D721Med (cell line): Measurements from ENCODE around the gene NRDE2.
"Not testable (repeated sequence)": the region's sequence is repeated elsewhere in the genome, so short reads cannot be mapped to it uniquely, and the experiment has no call there.

ENCODE experiments used
- DNase-seq: peaks from one replicate; pipeline ENCODE4 v3.0.0; 2011; ENCODE audit warnings: low spot score; ENCODE audit not compliant: insufficient read length
- FAIRE-seq: peaks from 2 replicates; lab custom pipeline; 2011; peaks lifted over from hg19 to GRCh38; lab: Jason Lieb, UNC
- TF ChIP-seq, protein P1 (sequence below): IDR thresholded peaks from 2 replicates; pipeline ENCODE4 v1.5.1; 2012; ENCODE audit warnings: mild to moderate bottlenecking, control low read depth; ENCODE audit not compliant: insufficient read depth; ENCODE audit errors: missing control alignments

NRDE2 gene

DNA sequence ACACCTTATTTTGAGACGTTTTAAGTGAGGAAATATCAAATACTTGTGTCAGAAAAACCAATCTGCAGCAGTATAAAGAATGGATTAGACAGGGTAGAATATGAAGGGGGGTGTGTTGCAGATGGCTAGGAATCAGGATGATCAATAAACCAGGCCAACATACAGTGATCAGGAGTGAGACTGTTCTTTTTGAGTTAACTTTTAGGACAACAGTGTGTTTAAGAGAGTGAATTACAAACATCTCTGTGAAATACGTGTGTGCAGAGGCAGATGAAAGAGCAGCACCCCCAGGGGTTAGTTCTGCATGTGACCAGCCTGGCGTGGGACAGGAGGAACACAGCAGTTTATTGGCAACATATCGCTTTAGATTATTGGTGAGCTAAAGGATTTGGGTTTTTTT, 10.6 kb upstream of the NRDE2 start:
- no peak for FAIRE-seq
- DNase-seq: no peak

DNA sequence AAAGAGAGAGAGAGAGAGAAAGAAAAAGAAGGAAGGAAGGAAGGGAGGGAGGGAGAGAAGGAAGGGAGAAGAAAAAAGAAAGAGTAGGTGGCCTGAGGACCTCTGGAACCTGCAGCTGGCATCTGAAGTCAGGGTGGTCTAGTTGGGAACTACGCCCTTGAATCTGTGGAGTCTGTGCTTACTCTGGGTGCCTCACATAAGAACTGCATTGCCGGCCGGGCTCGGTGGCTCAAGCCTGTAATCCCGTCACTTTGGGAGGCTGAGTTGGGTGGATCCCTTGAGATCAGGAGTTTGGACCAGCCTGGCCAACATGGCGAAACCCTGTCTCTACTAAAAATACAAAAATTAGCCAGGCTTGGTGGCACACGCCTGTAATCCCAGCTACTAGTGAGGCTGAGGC, 10.0 kb upstream of the NRDE2 start:
- DNase-seq (no peak), FAIRE-seq (no peak)
- TF ChIP-seq, protein P1, sequence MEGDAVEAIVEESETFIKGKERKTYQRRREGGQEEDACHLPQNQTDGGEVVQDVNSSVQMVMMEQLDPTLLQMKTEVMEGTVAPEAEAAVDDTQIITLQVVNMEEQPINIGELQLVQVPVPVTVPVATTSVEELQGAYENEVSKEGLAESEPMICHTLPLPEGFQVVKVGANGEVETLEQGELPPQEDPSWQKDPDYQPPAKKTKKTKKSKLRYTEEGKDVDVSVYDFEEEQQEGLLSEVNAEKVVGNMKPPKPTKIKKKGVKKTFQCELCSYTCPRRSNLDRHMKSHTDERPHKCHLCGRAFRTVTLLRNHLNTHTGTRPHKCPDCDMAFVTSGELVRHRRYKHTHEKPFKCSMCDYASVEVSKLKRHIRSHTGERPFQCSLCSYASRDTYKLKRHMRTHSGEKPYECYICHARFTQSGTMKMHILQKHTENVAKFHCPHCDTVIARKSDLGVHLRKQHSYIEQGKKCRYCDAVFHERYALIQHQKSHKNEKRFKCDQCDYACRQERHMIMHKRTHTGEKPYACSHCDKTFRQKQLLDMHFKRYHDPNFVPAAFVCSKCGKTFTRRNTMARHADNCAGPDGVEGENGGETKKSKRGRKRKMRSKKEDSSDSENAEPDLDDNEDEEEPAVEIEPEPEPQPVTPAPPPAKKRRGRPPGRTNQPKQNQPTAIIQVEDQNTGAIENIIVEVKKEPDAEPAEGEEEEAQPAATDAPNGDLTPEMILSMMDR: no peak

More for the DNA sequence above, 10.6 kb upstream of the NRDE2 start:
- TF ChIP-seq, protein P1: no peak

DNA sequence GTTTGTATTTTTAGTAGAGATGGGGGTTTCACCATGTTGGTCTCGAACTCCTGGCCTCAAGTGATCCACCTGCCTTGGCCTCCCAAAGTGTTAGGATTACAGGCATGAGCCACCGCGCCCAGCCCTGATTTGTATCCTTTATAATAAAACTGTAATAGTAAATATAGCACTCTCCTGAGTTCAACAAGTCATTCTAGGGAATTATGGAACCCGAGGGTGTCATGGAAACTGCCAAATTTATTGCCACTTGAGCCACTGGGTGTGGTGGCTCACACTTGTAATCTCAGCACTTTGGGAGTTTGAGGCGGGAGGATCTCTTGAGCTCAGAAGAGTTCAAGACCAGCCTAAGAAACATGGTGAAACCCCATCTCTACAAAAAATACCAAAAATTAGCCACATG, 9.5 kb upstream of the NRDE2 start:
- not testable (repeated sequence) for FAIRE-seq, DNase-seq

DNA sequence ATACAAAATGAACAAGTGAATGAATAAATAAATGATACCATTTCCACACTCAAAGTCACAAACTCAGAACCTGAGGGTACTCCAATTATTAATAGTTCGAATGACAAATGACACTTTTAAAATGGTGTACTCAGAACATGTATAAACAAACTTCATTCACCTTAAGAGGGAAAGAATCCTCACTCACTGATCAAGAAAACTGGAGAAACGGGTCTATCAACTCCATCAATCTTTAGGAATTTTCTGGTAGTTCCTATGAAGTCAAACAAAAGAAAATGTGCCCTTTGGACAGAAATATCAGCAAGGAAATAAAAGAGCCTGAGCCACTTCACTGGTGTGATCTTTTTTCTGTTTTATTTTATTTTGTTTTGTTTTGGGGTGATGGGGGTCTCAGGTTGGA, 5.2 kb upstream of the NRDE2 start:
- no peak for FAIRE-seq
- DNase-seq: no peak
- TF ChIP-seq, protein P1: no peak

DNA sequence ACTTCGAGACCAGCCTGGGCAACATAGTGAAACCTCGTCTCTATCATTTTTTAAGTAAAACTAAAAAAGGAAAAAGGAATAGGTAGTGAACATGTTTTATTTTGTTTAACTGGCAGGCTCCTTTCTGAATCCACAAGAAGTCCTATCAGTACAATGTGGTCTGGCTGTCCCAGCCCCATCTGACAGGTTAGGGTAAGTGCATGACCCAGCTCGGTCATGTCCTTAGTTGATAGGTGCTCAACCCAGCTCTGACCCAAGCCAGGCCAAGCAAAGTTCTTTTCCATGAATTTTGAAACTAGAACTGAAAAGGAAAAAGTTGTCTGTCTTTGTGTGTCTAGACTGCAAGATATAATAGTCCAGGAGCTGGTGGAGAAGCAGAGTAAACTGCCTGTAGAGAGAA, 4.7 kb upstream of the NRDE2 start:
- no peak for FAIRE-seq
- TF ChIP-seq, protein P1: no peak
- no peak for DNase-seq

DNA sequence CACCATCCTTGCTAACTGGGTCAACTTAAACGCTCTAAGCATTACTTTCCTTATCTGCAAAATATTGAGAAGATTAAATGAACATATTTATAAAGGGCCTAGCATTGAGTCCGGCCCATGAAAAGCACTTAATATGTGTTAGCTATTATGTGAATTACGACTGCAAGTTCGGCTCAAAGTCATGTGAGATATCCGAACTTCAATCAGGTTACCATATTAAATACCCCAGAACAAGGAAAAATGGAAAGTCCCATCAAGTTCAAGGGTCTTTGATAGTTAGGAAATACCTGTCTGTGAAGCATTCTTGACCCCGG, 487 bp upstream of the NRDE2 start:
- TF ChIP-seq, protein P1: no peak
- DNase-seq: no peak
- FAIRE-seq: no peak

DNA sequence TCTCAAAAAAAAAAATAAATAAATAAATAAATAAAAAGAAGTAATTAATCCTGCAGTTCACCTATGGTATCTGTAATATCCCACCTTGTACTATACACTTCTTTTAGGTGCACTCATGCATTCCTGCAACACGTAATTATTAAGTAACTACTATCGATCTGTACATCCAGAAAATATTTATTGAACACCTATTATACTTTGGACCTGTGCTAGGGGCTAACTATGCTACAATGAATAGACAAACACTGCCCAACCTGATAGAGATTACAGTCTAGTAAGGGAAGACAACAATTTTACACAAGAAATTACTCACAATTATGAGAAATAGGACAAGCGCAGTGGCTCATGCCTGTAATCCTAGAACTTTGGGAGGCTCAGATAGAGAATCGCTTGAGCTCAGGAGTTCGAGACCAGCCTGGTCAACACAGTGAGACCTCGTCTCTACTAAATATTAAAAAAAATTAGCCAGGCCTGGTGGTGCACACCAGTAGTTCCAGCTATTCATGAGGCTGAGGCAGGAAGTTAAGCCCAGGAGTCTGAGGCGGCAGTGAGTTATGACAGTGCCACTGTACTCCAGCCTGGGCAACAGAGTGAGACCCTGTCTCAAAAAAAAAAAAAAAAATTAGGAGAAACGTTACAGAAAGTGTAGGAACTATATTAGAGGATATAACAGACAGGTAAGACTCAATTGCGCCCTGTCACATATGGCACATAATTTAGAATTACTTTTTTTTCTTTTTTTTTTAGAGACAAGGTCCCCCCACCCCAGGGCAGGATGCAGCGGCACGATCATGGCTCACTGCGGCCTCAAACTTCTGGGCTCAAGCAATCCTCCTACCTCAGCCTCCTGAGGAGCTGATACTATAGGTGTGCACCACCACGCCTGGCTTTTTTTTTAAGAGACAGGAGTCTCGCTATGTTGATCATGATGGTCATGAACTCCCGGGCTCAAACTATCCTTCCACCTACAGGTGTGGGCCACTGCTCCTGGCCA, 1.2 kb downstream of the NRDE2 start:
- FAIRE-seq (no peak), DNase-seq (no peak)
- TF ChIP-seq, protein P1: no peak
